Neutrophil (primary cell): Measurements from ENCODE around the gene SGK1.
A peak's percentile ranks its signal among the peaks of the same experiment; 100 is the strongest.

ENCODE experiments used
- H3K27ac ChIP-seq: fragments of 200-600 bp; sonication (generic); 2 replicates; pipeline ENCODE4 v1.5.1; 2016; ENCODE audit warnings: mild to moderate bottlenecking, moderate library complexity
- H3K27me3 ChIP-seq: fragments of 200-600 bp; sonication (generic); 2 replicates; pipeline ENCODE4 v1.6.0; 2016; ENCODE audit warnings: mild to moderate bottlenecking
- H3K36me3 ChIP-seq: fragments of 200-600 bp; sonication (generic); 2 replicates; pipeline ENCODE4 v1.5.1; 2017
- H3K4me1 ChIP-seq, 2 experiments: fragments of 200-600 bp in 1 of 2; sonication (generic) in 1 of 2; 1 replicate in 1 of 2; 2 replicates in 1 of 2; pipeline versions ENCODE4 v1.5.1 to v1.6.1; 2013 to 2016; ENCODE audit warnings: low read depth in 1 of 2, low read length in 1 of 2, mild to moderate bottlenecking in 1 of 2, moderate library complexity in 1 of 2; ENCODE audit not compliant: control insufficient read depth in 1 of 2, insufficient read depth in 1 of 2
- H3K4me3 ChIP-seq, 2 experiments: fragments of 200-600 bp in 1 of 2; sonication (generic) in 1 of 2; 1 replicate in 1 of 2; 2 replicates in 1 of 2; pipeline ENCODE4 v1.5.1; 2013 to 2016; ENCODE audit warnings: low read depth in 1 of 2, low read length in 1 of 2, mild to moderate bottlenecking in 1 of 2, moderate library complexity in 1 of 2
- H3K9me3 ChIP-seq: fragments of 200-600 bp; sonication (generic); 2 replicates; pipeline ENCODE4 v1.5.1; 2016
- TF ChIP-seq, protein P1 (sequence below): fragments of 200-600 bp; sonication (generic); IDR thresholded peaks from 2 replicates; pipeline ENCODE4 v1.5.1; 2016; ENCODE audit warnings: antibody characterized with exemption

SGK1 gene

DNA sequence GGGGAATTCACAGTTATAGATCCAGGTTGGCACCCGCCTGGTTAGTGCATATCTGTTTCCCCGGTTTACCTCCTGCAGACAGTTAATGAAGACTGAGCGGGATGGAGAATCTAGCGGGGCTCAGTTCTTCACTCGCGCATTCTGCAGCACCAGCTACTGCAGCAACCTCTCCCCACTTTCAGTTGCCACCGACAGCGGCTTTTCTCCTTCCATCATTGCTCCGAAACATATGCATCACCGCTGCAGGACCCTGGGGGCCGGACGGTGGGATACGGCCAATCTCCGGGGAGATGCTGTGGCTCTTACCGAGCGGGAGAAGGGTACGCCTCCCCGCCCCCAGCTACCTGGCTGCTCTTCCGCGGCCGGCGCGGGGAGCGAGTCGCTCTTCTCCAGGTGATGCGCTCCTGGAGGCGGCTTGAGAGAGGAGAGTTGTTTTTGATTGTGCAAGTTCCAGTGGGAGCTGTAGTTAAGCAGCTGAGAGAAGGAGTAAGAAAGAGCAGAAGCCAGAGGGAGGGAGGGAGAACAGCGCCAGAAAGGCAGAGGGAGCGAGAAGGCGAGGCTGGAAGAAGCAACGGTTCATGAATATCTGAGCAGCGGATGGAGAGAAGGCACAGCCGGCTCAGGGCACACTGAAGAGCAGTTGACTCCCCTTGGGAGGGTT, at the start of gene SGK1:
SGK1 (minus strand) TSS at position 642 of the 661 bp plus-strand sequence. CDS start 652 bp downstream, outside the sequence.
- TF ChIP-seq, protein P1, sequence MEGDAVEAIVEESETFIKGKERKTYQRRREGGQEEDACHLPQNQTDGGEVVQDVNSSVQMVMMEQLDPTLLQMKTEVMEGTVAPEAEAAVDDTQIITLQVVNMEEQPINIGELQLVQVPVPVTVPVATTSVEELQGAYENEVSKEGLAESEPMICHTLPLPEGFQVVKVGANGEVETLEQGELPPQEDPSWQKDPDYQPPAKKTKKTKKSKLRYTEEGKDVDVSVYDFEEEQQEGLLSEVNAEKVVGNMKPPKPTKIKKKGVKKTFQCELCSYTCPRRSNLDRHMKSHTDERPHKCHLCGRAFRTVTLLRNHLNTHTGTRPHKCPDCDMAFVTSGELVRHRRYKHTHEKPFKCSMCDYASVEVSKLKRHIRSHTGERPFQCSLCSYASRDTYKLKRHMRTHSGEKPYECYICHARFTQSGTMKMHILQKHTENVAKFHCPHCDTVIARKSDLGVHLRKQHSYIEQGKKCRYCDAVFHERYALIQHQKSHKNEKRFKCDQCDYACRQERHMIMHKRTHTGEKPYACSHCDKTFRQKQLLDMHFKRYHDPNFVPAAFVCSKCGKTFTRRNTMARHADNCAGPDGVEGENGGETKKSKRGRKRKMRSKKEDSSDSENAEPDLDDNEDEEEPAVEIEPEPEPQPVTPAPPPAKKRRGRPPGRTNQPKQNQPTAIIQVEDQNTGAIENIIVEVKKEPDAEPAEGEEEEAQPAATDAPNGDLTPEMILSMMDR: no peak
- Histone ChIP-seq H3K36me3 (no peaks in the 10 kb centered on the region), H3K4me3 (peak within 1 kb of the TSS; percentile 63 to 66), H3K27ac (peak within 1 kb of the TSS; percentile 53), H3K4me1 (peaks cover 12 to 16% of the 10 kb centered on the region in 2 experiments), H3K9me3 (peaks cover 5% of the 10 kb centered on the region), H3K27me3 (peaks cover 66% of the 10 kb centered on the region)

DNA sequence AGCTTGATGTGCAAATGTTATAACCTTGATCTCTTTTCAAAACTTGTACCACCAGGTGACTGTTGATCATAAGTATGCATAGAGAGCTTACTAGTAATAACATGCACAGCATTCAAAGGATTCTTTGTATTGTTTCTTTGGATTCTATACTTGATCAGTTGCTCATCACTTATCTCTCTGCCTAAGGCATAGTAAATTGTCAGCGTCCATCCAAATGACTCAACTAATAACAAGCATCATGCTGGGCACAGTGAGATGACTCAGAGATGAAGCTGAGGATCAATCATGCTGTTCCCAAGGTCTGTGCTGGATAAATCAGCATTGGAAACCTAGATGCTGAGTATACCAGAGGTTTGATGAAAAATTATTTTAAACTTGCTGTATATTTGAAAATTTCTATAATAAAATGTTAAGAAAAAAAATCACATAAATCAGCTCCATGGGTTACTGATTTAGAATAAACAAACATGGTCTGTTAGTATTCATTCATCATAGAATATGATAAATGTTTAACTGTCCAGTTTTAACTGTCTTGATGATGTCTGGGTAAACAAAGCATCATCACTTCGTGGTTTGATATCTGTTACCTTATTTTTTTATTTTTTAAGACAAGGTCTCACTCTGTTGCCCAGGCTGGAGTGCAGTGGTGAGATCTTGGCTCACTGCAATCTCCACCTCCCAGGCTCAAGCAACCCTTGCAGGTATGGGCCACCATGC, 45.6 kb upstream of the SGK1 start:
- Histone ChIP-seq H3K27me3 (no peaks in the 10 kb centered on the region), H3K36me3 (no peaks in the 10 kb centered on the region), H3K4me3 (no peak overlapping the region), H3K27ac (no peak overlapping the region), H3K9me3 (no peaks in the 10 kb centered on the region), H3K4me1 (peaks cover 3 to 10% of the 10 kb centered on the region in 2 experiments)
- TF ChIP-seq, protein P1: no peak

DNA sequence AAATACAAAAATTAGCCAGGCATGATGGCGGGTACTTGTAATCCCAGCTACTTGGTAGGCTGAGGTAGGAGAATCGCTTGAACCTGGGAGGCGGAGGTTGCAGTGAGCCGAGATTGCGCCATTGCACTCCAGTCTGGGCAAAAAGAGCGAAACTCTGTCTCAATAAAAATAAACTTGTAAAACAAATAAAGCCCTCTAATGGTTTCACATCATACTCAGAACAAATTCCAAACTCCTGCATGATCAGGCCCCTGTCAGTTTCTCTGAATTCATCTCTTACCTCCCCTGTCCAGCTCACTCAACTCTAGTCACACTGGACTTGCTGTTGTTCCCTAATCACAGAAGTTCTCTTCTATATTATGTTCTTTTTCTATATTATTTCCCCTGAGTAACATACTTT, 43.1 kb upstream of the SGK1 start:
- Histone ChIP-seq H3K9me3 (no peaks in the 10 kb centered on the region), H3K27ac (peak overlapping the region; percentile 27), H3K4me3 (no peak overlapping the region), H3K27me3 (no peaks in the 10 kb centered on the region), H3K4me1 (peaks cover 7 to 24% of the 10 kb centered on the region in 2 experiments), H3K36me3 (no peaks in the 10 kb centered on the region)
- TF ChIP-seq, protein P1: no peak

DNA sequence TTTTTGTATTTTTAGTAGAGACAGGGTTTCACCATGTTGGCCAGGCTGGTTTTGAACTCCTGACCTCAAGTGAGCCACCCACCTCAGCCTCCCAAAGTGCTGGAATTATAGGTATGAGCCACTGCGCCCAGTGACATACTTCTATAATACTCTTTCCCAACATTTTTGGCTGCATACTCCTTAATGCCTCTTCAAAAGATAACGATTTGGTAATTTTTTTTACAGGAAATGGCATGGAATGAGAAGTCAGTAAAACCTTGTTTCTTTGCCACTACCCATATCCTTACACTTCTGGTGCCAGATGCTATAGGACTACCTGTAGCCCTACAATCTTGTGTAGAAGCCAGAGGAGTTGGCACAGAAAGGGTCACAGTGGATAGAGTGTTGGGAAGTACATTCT, 41.4 kb upstream of the SGK1 start:
- TF ChIP-seq, protein P1: no peak
- H3K4me1 ChIP-seq: peaks cover 7 to 24% of the 10 kb centered on the region in 2 experiments
- no peaks in the 10 kb centered on the region for H3K9me3 ChIP-seq
- no peak overlapping the region for H3K4me3 ChIP-seq
- H3K36me3 ChIP-seq: no peaks in the 10 kb centered on the region
- H3K27me3 ChIP-seq: no peaks in the 10 kb centered on the region
- peak overlapping the region; percentile 24 for H3K27ac ChIP-seq

DNA sequence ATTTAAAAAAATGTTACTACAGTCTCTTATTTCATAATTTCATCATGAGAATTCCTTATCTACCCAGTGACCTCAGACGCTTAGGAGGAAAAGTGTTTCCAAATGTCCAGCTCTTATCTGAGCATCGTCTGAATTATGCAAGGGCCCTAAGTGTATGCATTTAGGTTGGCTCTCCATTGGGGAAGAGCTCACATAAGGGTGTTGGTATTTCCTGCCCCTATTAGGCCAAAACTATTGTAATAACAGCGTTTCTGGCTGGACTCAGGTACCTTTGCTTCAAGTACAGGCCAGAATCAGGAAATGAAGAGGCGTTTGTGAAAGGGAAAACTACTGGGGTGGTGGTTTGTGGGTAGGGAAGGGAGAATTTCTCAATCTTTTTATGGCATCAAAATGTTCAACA, 40.4 kb upstream of the SGK1 start:
- Histone ChIP-seq H3K4me3 (no peak overlapping the region), H3K27ac (peak overlapping the region; percentile 78), H3K4me1 (peaks cover 7 to 24% of the 10 kb centered on the region in 2 experiments), H3K9me3 (no peaks in the 10 kb centered on the region), H3K36me3 (no peaks in the 10 kb centered on the region), H3K27me3 (no peaks in the 10 kb centered on the region)
- TF ChIP-seq, protein P1: no peak
